GM12878 (cell line): Measurements from ENCODE around the gene FAM118A. TPM values are rescaled to one million over a fixed set of nuclear protein-coding genes. Genes with fewer than 3 reads are reported as not detected.

ENCODE experiments used
- ASH2L ChIP-seq: fragments of 300-600, 200-600 bp; sonication (generic); IDR thresholded peaks from 2 replicates; pipeline ENCODE4 v1.6.1; 2017; ENCODE audit warnings: low read depth, mild to moderate bottlenecking, borderline replicate concordance
- BACH1 ChIP-seq: fragments of 450-650 bp; IDR thresholded peaks from 2 replicates; pipeline ENCODE4 v1.6.1; 2017; ENCODE audit warnings: mild to moderate bottlenecking, borderline replicate concordance
- FOXM1 ChIP-seq: IDR thresholded peaks from 2 replicates; pipeline ENCODE4 v1.6.1; 2012; ENCODE audit warnings: low read depth, mild to moderate bottlenecking, inconsistent platforms, low read length, moderate library complexity
- JUND ChIP-seq: IDR thresholded peaks from 2 replicates; pipeline ENCODE4 v1.6.1; 2012; ENCODE audit warnings: low read depth, mild to moderate bottlenecking, low read length, improper control_type of control experiment, moderate library complexity
- LARP7 ChIP-seq: fragments of 450-650 bp; IDR thresholded peaks from 2 replicates; pipeline ENCODE4 v1.6.1; 2017; ENCODE audit warnings: mild to moderate bottlenecking
- MTA2 ChIP-seq: fragments of 450-650 bp; IDR thresholded peaks from 2 replicates; pipeline ENCODE4 v1.6.1; 2016; ENCODE audit warnings: low read depth, mild to moderate bottlenecking, moderate library complexity
- NFYA ChIP-seq: IDR thresholded peaks from 2 replicates; pipeline ENCODE4 v1.6.1; 2011; ENCODE audit warnings: low read depth, mild to moderate bottlenecking, low read length, improper control_type of control experiment, borderline replicate concordance
- PAX8 ChIP-seq: fragments of 450-650 bp; IDR thresholded peaks from 2 replicates; pipeline ENCODE4 v1.6.1; 2017; ENCODE audit warnings: mild to moderate bottlenecking, moderate library complexity
- SMC3 ChIP-seq: IDR thresholded peaks from 2 replicates; pipeline ENCODE4 v1.6.1; 2011; ENCODE audit warnings: low read length, improper control_type of control experiment, borderline replicate concordance
- YY1 ChIP-seq: IDR thresholded peaks from 2 replicates; pipeline ENCODE4 v1.6.1; 2011; ENCODE audit warnings: low read depth, mild to moderate bottlenecking, low read length
- ZZZ3 ChIP-seq: IDR thresholded peaks from 2 replicates; pipeline ENCODE4 v1.6.1; 2011; ENCODE audit warnings: low read depth; ENCODE audit not compliant: control insufficient read depth, insufficient read length
- polyA plus RNA-seq, 11 experiments: library from polyadenylated mRNA; depleted of rRNA in 4 of 11; unstranded in 6 of 11; stranded (reverse) in 5 of 11; fragments of >200 nt; fragmentation: Nextera tagmentation in 4 of 11; fragmentation: Illumina TruSeq in 1 of 11; extraction: Ambion mirVana in 4 of 11; extraction: Trizol in 1 of 11; gene quantifications; 1 replicate in 1 of 11; 2 replicates in 10 of 11; pipeline versions ENCODE4 v1.2.1 to v1.2.3, GENCODE V29; 2011 to 2016; ENCODE audit warnings: inconsistent platforms in 2 of 11, missing spikeins in 2 of 11, low read depth in 1 of 11
- total RNA-seq, 4 experiments: library from RNA; depleted of rRNA in 3 of 4; stranded (reverse); fragments of >200 nt in 3 of 4; fragmentation: Illumina TruSeq in 1 of 4; extraction: Trizol in 1 of 4; gene quantifications; 2 replicates each; pipeline versions ENCODE4 v1.2.1 to v1.2.3, GENCODE V29; 2013 to 2021
- TF ChIP-seq, protein P1 (sequence below): fragments of 450-650 bp; IDR thresholded peaks from 2 replicates; pipeline ENCODE4 v1.6.1; 2017; ENCODE audit warnings: mild to moderate bottlenecking, moderate library complexity
- TF ChIP-seq, protein P2 (sequence below): IDR thresholded peaks from 2 replicates; pipeline ENCODE4 v1.6.1; 2011; ENCODE audit warnings: borderline replicate concordance, low read depth, mild to moderate bottlenecking, moderate library complexity, low read length; ENCODE audit not compliant: insufficient read depth, poor library complexity, severe bottlenecking
- TF ChIP-seq, protein P3 (sequence below): IDR thresholded peaks from 2 replicates; pipeline ENCODE4 v1.6.1; 2011; ENCODE audit warnings: low read depth, low read length, improper control_type of control experiment, borderline replicate concordance
- TF ChIP-seq, protein P4 (sequence below): fragments of 450-650 bp; IDR thresholded peaks from 2 replicates; pipeline ENCODE4 v1.6.1; 2017; ENCODE audit warnings: mild to moderate bottlenecking, low read depth, inconsistent platforms; ENCODE audit not compliant: poor library complexity, severe bottlenecking
- TF ChIP-seq, protein P5 (sequence below): IDR thresholded peaks from 2 replicates; pipeline ENCODE4 v1.6.1; 2012; ENCODE audit warnings: low read depth, low read length, improper control_type of control experiment
- TF ChIP-seq, protein P6 (sequence below): fragments of 450-650 bp; IDR thresholded peaks from 2 replicates; pipeline ENCODE4 v1.6.1; 2018; ENCODE audit warnings: mild to moderate bottlenecking, low read depth, moderate library complexity; ENCODE audit not compliant: partially characterized antibody

FAM118A gene
- total and polyA plus RNA-seq, 10 of the 15 experiments (the other 5 are each of a cell fraction or from before 2014, with no cell fraction given): 17.4 to 332 (median 56.6) TPM

DNA sequence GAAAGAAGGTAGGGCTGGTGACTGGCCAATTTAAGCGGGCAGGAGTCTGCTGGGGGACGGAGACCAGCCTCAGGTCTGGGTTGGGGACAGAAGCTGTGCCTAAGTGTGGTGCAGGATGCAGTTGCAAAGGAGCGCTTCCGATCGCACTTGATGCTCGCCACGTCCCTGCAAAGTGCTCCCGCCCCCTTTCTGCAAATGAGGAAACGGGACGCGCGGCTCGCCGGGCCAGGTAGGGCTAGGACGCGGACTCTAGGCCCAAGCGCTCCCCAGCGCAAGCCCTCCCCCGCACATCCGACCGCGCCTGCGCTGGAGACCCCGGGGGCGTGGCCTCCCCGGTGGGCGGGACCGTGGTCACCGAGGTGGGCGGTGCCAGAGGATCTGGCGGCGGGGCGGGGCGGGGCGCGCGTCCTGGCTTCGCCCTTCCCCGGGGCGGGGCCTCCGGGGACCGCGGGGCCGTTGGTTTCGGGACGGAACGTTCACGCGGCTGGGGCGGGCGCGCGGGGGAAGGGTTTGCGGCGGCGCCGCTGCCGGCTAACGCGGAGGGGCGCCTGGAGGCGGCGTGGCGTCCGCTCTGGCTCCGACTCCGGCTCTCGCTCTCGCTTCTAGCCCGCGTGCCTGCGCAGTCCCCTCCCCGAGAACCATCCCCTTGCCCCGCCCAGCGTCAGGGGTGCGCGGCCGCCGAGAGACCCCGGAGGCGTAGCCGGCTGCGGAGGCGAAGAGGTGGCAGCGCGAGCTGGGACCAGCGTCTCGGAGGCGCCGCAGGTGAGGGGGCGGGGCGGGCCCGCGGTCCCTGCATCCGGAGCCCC is at the start of gene FAM118A (continued):
- TF ChIP-seq, protein P1, sequence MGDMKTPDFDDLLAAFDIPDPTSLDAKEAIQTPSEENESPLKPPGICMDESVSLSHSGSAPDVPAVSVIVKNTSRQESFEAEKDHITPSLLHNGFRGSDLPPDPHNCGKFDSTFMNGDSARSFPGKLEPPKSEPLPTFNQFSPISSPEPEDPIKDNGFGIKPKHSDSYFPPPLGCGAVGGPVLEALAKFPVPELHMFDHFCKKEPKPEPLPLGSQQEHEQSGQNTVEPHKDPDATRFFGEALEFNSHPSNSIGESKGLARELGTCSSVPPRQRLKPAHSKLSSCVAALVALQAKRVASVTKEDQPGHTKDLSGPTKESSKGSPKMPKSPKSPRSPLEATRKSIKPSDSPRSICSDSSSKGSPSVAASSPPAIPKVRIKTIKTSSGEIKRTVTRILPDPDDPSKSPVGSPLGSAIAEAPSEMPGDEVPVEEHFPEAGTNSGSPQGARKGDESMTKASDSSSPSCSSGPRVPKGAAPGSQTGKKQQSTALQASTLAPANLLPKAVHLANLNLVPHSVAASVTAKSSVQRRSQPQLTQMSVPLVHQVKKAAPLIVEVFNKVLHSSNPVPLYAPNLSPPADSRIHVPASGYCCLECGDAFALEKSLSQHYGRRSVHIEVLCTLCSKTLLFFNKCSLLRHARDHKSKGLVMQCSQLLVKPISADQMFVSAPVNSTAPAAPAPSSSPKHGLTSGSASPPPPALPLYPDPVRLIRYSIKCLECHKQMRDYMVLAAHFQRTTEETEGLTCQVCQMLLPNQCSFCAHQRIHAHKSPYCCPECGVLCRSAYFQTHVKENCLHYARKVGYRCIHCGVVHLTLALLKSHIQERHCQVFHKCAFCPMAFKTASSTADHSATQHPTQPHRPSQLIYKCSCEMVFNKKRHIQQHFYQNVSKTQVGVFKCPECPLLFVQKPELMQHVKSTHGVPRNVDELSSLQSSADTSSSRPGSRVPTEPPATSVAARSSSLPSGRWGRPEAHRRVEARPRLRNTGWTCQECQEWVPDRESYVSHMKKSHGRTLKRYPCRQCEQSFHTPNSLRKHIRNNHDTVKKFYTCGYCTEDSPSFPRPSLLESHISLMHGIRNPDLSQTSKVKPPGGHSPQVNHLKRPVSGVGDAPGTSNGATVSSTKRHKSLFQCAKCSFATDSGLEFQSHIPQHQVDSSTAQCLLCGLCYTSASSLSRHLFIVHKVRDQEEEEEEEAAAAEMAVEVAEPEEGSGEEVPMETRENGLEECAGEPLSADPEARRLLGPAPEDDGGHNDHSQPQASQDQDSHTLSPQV: no peak
- TF ChIP-seq LARP7: peak; percentile 49
- TF ChIP-seq SMC3: no peak
- TF ChIP-seq ZZZ3: no peak
- no peak for TF ChIP-seq MTA2
- TF ChIP-seq, protein P2, sequence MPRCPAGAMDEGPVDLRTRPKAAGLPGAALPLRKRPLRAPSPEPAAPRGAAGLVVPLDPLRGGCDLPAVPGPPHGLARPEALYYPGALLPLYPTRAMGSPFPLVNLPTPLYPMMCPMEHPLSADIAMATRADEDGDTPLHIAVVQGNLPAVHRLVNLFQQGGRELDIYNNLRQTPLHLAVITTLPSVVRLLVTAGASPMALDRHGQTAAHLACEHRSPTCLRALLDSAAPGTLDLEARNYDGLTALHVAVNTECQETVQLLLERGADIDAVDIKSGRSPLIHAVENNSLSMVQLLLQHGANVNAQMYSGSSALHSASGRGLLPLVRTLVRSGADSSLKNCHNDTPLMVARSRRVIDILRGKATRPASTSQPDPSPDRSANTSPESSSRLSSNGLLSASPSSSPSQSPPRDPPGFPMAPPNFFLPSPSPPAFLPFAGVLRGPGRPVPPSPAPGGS: no peak
- TF ChIP-seq, protein P3, sequence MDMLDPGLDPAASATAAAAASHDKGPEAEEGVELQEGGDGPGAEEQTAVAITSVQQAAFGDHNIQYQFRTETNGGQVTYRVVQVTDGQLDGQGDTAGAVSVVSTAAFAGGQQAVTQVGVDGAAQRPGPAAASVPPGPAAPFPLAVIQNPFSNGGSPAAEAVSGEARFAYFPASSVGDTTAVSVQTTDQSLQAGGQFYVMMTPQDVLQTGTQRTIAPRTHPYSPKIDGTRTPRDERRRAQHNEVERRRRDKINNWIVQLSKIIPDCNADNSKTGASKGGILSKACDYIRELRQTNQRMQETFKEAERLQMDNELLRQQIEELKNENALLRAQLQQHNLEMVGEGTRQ: no peak
- no peak for TF ChIP-seq JUND
- TF ChIP-seq, protein P4, sequence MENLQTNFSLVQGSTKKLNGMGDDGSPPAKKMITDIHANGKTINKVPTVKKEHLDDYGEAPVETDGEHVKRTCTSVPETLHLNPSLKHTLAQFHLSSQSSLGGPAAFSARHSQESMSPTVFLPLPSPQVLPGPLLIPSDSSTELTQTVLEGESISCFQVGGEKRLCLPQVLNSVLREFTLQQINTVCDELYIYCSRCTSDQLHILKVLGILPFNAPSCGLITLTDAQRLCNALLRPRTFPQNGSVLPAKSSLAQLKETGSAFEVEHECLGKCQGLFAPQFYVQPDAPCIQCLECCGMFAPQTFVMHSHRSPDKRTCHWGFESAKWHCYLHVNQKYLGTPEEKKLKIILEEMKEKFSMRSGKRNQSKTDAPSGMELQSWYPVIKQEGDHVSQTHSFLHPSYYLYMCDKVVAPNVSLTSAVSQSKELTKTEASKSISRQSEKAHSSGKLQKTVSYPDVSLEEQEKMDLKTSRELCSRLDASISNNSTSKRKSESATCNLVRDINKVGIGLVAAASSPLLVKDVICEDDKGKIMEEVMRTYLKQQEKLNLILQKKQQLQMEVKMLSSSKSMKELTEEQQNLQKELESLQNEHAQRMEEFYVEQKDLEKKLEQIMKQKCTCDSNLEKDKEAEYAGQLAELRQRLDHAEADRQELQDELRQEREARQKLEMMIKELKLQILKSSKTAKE: no peak
- no peak for TF ChIP-seq ASH2L
- TF ChIP-seq NFYA: no peak
- TF ChIP-seq, protein P5, sequence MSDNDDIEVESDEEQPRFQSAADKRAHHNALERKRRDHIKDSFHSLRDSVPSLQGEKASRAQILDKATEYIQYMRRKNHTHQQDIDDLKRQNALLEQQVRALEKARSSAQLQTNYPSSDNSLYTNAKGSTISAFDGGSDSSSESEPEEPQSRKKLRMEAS: peak; percentile 40; the same call in 1 of the 2 replicates
- no peak for TF ChIP-seq FOXM1
- no peak; the same call in 1 of the 2 replicates for TF ChIP-seq BACH1
- TF ChIP-seq, protein P6, sequence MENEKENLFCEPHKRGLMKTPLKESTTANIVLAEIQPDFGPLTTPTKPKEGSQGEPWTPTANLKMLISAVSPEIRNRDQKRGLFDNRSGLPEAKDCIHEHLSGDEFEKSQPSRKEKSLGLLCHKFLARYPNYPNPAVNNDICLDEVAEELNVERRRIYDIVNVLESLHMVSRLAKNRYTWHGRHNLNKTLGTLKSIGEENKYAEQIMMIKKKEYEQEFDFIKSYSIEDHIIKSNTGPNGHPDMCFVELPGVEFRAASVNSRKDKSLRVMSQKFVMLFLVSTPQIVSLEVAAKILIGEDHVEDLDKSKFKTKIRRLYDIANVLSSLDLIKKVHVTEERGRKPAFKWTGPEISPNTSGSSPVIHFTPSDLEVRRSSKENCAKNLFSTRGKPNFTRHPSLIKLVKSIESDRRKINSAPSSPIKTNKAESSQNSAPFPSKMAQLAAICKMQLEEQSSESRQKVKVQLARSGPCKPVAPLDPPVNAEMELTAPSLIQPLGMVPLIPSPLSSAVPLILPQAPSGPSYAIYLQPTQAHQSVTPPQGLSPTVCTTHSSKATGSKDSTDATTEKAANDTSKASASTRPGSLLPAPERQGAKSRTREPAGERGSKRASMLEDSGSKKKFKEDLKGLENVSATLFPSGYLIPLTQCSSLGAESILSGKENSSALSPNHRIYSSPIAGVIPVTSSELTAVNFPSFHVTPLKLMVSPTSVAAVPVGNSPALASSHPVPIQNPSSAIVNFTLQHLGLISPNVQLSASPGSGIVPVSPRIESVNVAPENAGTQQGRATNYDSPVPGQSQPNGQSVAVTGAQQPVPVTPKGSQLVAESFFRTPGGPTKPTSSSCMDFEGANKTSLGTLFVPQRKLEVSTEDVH: no peak
- TF ChIP-seq PAX8: no peak
- TF ChIP-seq YY1: peak; percentile 67; the same call in 1 of the 2 replicates
